ENCODE data around the gene NR2C2AP.
A peak's percentile ranks its signal among the peaks of the same experiment; 100 is the strongest.
"Not testable (repeated sequence)": the region's sequence is repeated elsewhere in the genome, so short reads cannot be mapped to it uniquely, and the experiment has no call there.

Gene NR2C2AP

GRCh38 chr19:19173243-19173642 is 30.0 kb downstream of the NR2C2AP start:
- H3K27me3 Mint-ChIP-seq: peaks cover 17% of the 10 kb centered on the region
- not testable (repeated sequence) for H3K27ac Mint-ChIP-seq, H3K4me3 Mint-ChIP-seq, DNase-seq, ATAC-seq, H3K9me3 Mint-ChIP-seq
- H3K4me1 Mint-ChIP-seq: peaks cover 22% of the 10 kb centered on the region

GRCh38 chr19:19171821-19172532 is 31.2 kb downstream of the NR2C2AP start:
- H3K27me3 Mint-ChIP-seq: peaks cover 17% of the 10 kb centered on the region
- H3K27ac Mint-ChIP-seq: peak overlapping the region in 1 of 2 donors; percentile 39
- ATAC-seq (no peak), DNase-seq (no peak)
- H3K4me1 Mint-ChIP-seq: peaks cover 22% of the 10 kb centered on the region
- H3K9me3 Mint-ChIP-seq: no peaks in the 10 kb centered on the region
- H3K4me3 Mint-ChIP-seq: no peak overlapping the region

- Mint-ChIP-seq H3K27ac (peak overlapping the region in 1 of 2 donors; percentile 77), H3K4me3 (peak overlapping the region; percentile 50 to 75), H3K27me3 (peaks cover 17% of the 10 kb centered on the region), H3K4me1 (peaks cover 22% of the 10 kb centered on the region), H3K9me3 (no peaks in the 10 kb centered on the region)
- DNase-seq (no peak), ATAC-seq (no peak)
Observed at GRCh38 chr19:19170873-19171672, 32.1 kb downstream of the NR2C2AP start.

- peak; percentile 65 to 72 for DNase-seq
- ATAC-seq: peak; percentile 89
- H3K27me3 Mint-ChIP-seq: peaks cover 17% of the 10 kb centered on the region
- H3K4me1 Mint-ChIP-seq: peaks cover 22% of the 10 kb centered on the region
- no peaks in the 10 kb centered on the region for H3K9me3 Mint-ChIP-seq
- peak within 1 kb of the TSS; percentile 8 to 87 for H3K27ac Mint-ChIP-seq
- peak within 1 kb of the TSS; percentile 50 to 75 for H3K4me3 Mint-ChIP-seq
Observed at GRCh38 chr19:19170053-19170872, 33.0 kb downstream of the NR2C2AP start, which contains the start of gene MEF2B. Gene MEF2B, minus strand, starts transcription at chr19:19170263. Its CDS starts 19,528 bp downstream, at chr19:19150735.

GRCh38 chr19:19169236-19170052 is 33.8 kb downstream of the NR2C2AP start:
- Mint-ChIP-seq H3K27me3 (peaks cover 17% of the 10 kb centered on the region), H3K4me3 (peak overlapping the region; percentile 50 to 75), H3K9me3 (no peaks in the 10 kb centered on the region), H3K27ac (peak overlapping the region; percentile 8 to 87), H3K4me1 (peaks cover 22% of the 10 kb centered on the region)
- no peak for DNase-seq
- ATAC-seq: peak; percentile 4

- Mint-ChIP-seq H3K4me3 (no peak overlapping the region), H3K27ac (no peak overlapping the region), H3K27me3 (peaks cover 17% of the 10 kb centered on the region), H3K4me1 (peaks cover 22% of the 10 kb centered on the region), H3K9me3 (no peaks in the 10 kb centered on the region)
- no peak for DNase-seq
- ATAC-seq: no peak
Observed at GRCh38 chr19:19167612-19168011, 35.6 kb downstream of the NR2C2AP start.

- Mint-ChIP-seq H3K4me1 (peaks cover 10% of the 10 kb centered on the region), H3K27ac (peak overlapping the region in 1 of 2 donors; percentile 1), H3K4me3 (no peak overlapping the region), H3K27me3 (peaks cover 11% of the 10 kb centered on the region), H3K9me3 (no peaks in the 10 kb centered on the region)
- no peak for ATAC-seq
- no peak for DNase-seq
Observed at GRCh38 chr19:19165396-19165795, 37.8 kb downstream of the NR2C2AP start.

- Mint-ChIP-seq H3K27me3 (no peaks in the 10 kb centered on the region), H3K27ac (no peak overlapping the region), H3K9me3 (no peaks in the 10 kb centered on the region), H3K4me1 (peaks cover 4% of the 10 kb centered on the region), H3K4me3 (no peak overlapping the region)
- ATAC-seq: no peak
- no peak for DNase-seq
Observed at GRCh38 chr19:19162495-19162894, 40.7 kb downstream of the NR2C2AP start.

- Mint-ChIP-seq H3K27me3 (no peaks in the 10 kb centered on the region), H3K27ac (peak overlapping the region; percentile 31 to 40), H3K9me3 (no peaks in the 10 kb centered on the region), H3K4me1 (peaks cover 4% of the 10 kb centered on the region), H3K4me3 (no peak overlapping the region)
- ATAC-seq (peak; percentile 43), DNase-seq (no peak)
Observed at GRCh38 chr19:19160461-19161035, 42.7 kb downstream of the NR2C2AP start.

- H3K27ac Mint-ChIP-seq: peak overlapping the region in 1 of 2 donors; percentile 28
- no peaks in the 10 kb centered on the region for H3K27me3 Mint-ChIP-seq
- DNase-seq (no peak), ATAC-seq (no peak)
- no peaks in the 10 kb centered on the region for H3K9me3 Mint-ChIP-seq
- H3K4me1 Mint-ChIP-seq: peaks cover 4% of the 10 kb centered on the region
- H3K4me3 Mint-ChIP-seq: no peak overlapping the region
Observed at GRCh38 chr19:19159534-19159933, 43.7 kb downstream of the NR2C2AP start.

GRCh38 chr19:19157808-19158207 is 45.4 kb downstream of the NR2C2AP start:
- peaks cover 4% of the 10 kb centered on the region for H3K4me1 Mint-ChIP-seq

GRCh38 chr19:19155495-19156219 is 47.6 kb downstream of the NR2C2AP start:
- H3K9me3 Mint-ChIP-seq: no peaks in the 10 kb centered on the region
- H3K4me1 Mint-ChIP-seq: peaks cover 4% of the 10 kb centered on the region
- no peak for DNase-seq
- ATAC-seq: no peak
- H3K4me3 Mint-ChIP-seq: no peak overlapping the region
- peak overlapping the region in 1 of 2 donors; percentile 22 for H3K27ac Mint-ChIP-seq
- H3K27me3 Mint-ChIP-seq: no peaks in the 10 kb centered on the region

More at GRCh38 chr19:19157808-19158207, 45.4 kb downstream of the NR2C2AP start:
- ATAC-seq (no peak), DNase-seq (no peak)
- H3K27me3 Mint-ChIP-seq: no peaks in the 10 kb centered on the region
- no peaks in the 10 kb centered on the region for H3K9me3 Mint-ChIP-seq
- no peak overlapping the region for H3K4me3 Mint-ChIP-seq
- H3K27ac Mint-ChIP-seq: no peak overlapping the region

GRCh38 chr19:19154768-19155494 is 48.3 kb downstream of the NR2C2AP start:
- Mint-ChIP-seq H3K27me3 (no peaks in the 10 kb centered on the region), H3K4me1 (no peaks in the 10 kb centered on the region), H3K9me3 (no peaks in the 10 kb centered on the region), H3K4me3 (no peak overlapping the region), H3K27ac (no peak overlapping the region)
- DNase-seq: no peak
- no peak for ATAC-seq
